Forelimb muscle (tissue), 1 donor: ENCODE data around the gene URI1. TPM values are rescaled to one million over a fixed set of nuclear protein-coding genes. Genes with fewer than 3 reads are reported as not detected.
"Not testable (repeated sequence)": the region's sequence is repeated elsewhere in the genome, so short reads cannot be mapped to it uniquely, and the experiment has no call there.

Experiments
- DNase-seq: peaks from one replicate; pipeline ENCODE4 v3.0.0-alpha.2; 2013; ENCODE audit warnings: low read depth
- polyA plus RNA-seq: library from polyadenylated mRNA; unstranded; fragments of 120-200 nt; gene quantifications from one replicate; pipeline ENCODE4 v1.2.1, GENCODE V29; 2013; ENCODE audit not compliant: insufficient read length

URI1 gene
- 76.8 TPM for polyA plus RNA-seq

GRCh38 chr19:29941828-29942403 is at the start of gene URI1:
Gene URI1 (plus strand): TSS chr19:29942239. CDS start chr19:29942548, 309 bp downstream.
- no peak for DNase-seq

- DNase-seq: no peak
Measured at GRCh38 chr19:29893606-29894284, 48.3 kb upstream of the URI1 start.

DNA sequence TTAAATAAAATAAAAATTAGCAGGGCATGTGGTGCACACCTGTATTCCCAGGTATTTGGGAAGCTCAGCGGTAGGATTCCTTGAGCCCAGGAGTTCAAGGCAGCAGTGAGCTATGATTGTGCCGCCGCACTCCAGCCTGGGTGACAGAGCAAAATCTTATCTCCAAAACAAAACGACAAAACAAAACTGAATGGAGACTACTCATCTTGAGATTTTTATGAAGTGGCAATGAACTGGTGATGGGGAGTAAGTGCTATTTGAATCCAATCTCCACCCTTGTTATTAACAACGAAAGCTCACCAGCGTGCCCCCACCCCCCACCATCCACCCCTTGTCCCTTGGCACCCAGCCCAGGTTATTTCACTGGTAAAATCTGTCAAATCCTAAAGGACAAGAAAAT is 45.2 kb upstream of the URI1 start:
- DNase-seq: no peak

- DNase-seq: no peak
Measured at GRCh38 chr19:29897466-29897865, 44.6 kb upstream of the URI1 start.

- no peak for DNase-seq
Measured at GRCh38 chr19:29904017-29904416, 38.0 kb upstream of the URI1 start.

- no peak for DNase-seq
Measured at GRCh38 chr19:29908963-29909944, 32.8 kb upstream of the URI1 start.

DNA sequence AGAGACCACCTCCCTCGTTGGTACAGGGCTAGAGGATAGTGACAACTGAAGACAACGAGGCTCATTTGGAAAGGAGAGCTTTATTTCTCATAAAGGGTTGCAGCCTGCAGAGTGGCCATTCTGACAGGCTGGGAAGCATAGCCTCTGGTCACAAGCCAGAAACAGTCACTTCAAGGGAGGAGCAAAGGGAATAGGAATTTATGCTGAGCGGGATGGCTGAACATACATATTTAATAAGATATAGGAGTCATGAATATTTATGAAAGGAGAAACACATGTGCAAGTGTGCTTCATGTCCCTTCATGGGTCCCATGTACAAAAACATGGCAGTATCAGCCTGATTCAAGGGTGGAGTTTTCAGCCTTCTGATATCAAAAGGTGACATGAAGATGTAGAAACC is 27.1 kb upstream of the URI1 start:
- no peak for DNase-seq

- DNase-seq: not testable (repeated sequence)
Measured at GRCh38 chr19:29915832-29916231, 26.2 kb upstream of the URI1 start.

GRCh38 chr19:29917911-29918310 is 24.1 kb upstream of the URI1 start:
- no peak for DNase-seq

DNA sequence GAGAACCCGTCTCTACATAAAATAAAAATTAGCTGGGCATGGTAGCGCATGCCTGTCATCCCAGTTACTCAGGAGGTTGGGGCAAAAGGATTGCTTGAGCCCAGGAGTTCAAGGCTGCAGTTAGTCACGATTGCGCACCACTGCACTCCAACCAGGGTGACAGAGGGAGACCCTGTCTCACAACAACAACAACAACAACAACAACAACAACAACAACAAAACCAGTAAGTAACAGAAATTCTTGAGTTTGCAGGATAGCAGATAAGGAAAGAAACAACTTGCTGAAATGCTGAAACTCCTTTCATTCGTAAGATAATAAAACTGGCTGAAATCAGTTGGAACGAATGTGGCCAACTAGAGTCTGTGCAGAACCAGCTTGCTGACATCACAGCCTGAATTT is 23.1 kb upstream of the URI1 start:
- no peak for DNase-seq

DNA sequence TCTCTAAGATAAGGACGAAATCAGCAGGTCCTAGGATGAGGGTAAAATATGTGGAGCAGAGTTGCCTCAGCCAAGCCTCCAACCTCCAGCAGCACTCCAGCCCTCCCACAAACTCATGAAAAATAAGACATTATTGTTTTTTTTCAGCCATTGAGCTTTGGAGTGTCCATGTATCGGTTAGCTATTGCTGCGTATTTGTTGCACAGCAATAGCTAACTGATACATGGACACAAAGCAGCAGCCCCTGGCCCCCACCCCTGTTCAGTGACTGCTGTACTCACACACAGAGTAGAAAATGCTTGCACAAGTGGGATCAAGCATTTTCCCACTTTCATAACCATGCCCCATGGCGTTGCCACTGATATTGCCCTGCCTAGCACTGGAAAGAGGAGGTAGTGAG is 19.1 kb upstream of the URI1 start:
- no peak for DNase-seq

- DNase-seq: no peak
Measured at GRCh38 chr19:29923653-29924052, 18.4 kb upstream of the URI1 start.

- DNase-seq: no peak
Measured at GRCh38 chr19:29926031-29926430, 16.0 kb upstream of the URI1 start.

DNA sequence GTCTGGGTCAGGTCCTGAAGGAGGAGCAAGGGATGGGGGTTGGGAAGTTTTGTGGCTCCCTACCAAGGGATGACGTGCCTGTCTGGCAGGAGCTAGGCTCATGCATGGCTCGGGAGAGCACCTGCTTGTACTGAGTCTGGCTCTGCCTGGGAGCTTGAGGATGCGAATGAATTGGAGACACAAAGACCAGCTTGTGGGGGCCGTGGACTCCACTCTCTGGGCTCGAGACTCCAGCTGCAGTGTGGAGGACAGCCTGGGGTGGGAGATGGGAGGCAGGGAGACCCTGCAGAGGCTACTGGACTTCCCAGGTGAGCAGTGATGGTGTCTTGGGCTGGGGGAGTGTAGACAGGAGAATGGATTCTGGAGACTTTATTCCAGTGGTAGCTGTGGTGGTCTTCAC is 15.2 kb upstream of the URI1 start:
- no peak for DNase-seq

- DNase-seq: no peak
Measured at GRCh38 chr19:29927944-29928625, 14.0 kb upstream of the URI1 start.

- no peak for DNase-seq
Measured at GRCh38 chr19:29928831-29929230, 13.2 kb upstream of the URI1 start.

GRCh38 chr19:29934257-29934656 is 7.8 kb upstream of the URI1 start:
- DNase-seq: no peak

DNA sequence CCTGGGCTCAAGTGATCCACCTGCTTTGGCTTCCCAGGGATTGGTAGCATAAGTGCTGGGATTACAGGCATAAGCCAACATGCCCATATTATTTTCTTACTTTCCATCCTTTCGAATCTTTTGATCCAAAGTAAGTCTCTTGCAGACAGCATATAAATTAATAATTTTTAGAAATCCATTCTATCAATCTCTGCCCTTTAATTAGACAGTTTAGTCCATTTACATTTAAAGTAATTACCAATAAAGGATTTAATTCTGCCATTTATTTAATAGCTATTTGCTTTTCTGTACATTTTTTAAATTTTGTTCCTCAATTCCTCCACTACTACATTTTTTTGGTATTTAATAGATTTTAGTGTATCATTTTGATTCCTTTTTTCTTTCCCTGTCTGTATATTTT is 7.3 kb upstream of the URI1 start:
- no peak for DNase-seq

DNA sequence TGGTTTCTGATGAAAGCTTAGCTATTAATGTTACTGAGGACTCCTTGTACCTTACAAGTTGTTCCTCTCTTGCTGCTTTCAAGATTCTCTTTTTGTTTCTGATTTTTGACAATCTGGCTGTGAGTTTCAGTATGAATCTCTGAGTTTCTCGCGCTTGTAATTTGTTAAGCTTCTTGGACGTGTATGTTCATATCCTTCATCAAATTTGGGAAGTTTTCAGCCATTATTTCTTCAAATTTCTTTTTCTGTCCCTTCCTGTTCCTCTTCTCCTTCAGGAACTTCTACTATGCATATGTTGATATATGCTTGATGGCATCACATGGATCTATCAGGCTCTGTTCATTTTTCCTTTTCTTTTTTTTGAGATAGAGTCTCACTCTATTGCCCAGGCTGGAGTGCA is 5.6 kb upstream of the URI1 start:
- no peak for DNase-seq

DNA sequence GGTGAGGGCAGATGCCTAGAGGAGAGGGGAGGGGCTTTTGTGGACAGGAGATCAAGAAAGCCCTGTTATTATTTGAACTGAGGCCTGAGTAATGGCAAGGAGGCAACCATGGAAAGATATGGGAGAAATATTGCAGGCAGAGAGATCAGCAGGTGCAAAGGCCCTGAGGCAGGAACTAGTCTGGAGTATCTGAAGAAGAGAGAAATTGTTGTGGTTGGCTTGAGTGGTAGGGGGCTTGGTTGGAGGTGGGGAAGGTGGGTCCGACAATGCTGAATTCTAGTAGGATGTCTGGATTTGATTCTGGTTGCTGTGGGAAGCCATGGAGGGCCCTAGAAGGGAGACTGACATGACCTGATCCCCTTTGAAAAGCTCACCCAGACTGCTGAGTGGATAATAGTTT is 2.4 kb upstream of the URI1 start:
- DNase-seq: no peak

DNA sequence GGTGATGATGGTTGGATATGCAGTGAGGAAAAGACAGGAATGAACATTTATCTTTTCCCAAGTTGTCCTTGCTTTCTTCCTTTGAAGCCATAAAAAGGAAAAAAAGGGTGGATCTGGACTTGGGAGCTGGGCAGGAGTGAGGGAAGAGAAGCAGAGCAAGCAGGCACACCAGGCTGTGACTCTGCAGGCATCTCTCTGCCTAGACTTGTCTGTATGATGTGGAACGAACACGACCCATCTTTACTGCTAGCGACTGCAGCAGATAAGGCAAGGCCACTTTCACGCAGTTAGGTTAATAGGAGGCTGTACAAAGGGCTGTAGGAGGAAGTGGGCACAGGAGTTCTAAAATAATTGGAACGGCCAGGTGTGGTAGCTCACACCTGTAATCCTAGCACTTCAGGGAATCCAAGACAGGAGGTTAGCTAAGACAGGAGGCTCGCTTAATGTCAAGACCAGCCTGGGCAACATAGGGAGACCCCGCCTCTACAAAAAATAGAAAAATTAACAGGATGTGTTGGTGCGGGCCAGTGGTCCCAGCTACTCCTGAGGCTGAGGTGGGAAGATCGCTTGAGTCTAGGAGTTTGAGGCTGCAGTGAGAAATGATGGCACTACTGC is 961 bp upstream of the URI1 start:
- DNase-seq: no peak
